Colonic mucosa (tissue), 4 donors: Measurements from ENCODE around the gene TTLL4. TPM values are rescaled to one million over a fixed set of nuclear protein-coding genes. Genes with fewer than 3 reads are reported as not detected.
"Not testable (repeated sequence)": the region's sequence is repeated elsewhere in the genome, so short reads cannot be mapped to it uniquely, and the experiment has no call there.

Source experiments
- DNase-seq: peaks from one replicate; pipeline ENCODE4 v3.0.0-alpha.2; 2020
- H3K27ac ChIP-seq: fragments of 200-600 bp; one replicate; pipeline ENCODE4 v1.8.0; 2021
- H3K27me3 ChIP-seq: fragments of 200-600 bp; one replicate; pipeline ENCODE4 v1.8.0; 2021
- H3K36me3 ChIP-seq: fragments of 200-600 bp; one replicate; pipeline ENCODE4 v1.8.0; 2021
- H3K4me1 ChIP-seq: fragments of 200-600 bp; one replicate; pipeline ENCODE4 v1.8.0; 2021; ENCODE audit warnings: mild to moderate bottlenecking
- H3K4me3 ChIP-seq: fragments of 200-600 bp; one replicate; pipeline ENCODE4 v1.8.0; 2021
- H3K9ac ChIP-seq, 2 donors: one replicate each; pipeline ENCODE4 v1.7.0; 2013; ENCODE audit warnings: control low read depth in 2 of 2, low read depth in 2 of 2, low read length in 2 of 2
- H3K9me3 ChIP-seq: fragments of 200-600 bp; one replicate; pipeline ENCODE4 v1.8.0; 2021
- intact Hi-C: fragments of 100-400 bp; cut with DNase I; formaldehyde crosslinking; loops from one replicate; pipeline ENCODE4 v1.14.1; 2022
- total RNA-seq, 2 donors: library from RNA; stranded (reverse); fragmentation: NEBNext Ultra II Directional in 1 of 2; extraction: Animal tissue kit (Norgen Biotek cat#: 25700) in 1 of 2; gene quantifications; one replicate each; pipeline ENCODE4 v1.2.1, GENCODE V29; 2021
- TF ChIP-seq, protein P1 (sequence below): fragments of 200-600 bp; IDR thresholded peaks from one replicate; pipeline ENCODE4 v1.8.0; 2022; ENCODE audit warnings: antibody characterized with exemption, mild to moderate bottlenecking
- donor health status: healthy.
- donor health status: DM: no; HTN: no; CAD: no.
- donor health status: DM: no; HTN: no; CAD: no.

Gene TTLL4
- total RNA-seq, 2 donors from 2014 or later = 27.5 to 36.7 TPM

- H3K9me3 ChIP-seq, H3K4me1 ChIP-seq, H3K4me3 ChIP-seq, H3K27me3 ChIP-seq, intact Hi-C loops, H3K9ac ChIP-seq, H3K27ac ChIP-seq, H3K36me3 ChIP-seq: not testable (repeated sequence)
- peak; percentile 54 for DNase-seq
- TF ChIP-seq, protein P1, sequence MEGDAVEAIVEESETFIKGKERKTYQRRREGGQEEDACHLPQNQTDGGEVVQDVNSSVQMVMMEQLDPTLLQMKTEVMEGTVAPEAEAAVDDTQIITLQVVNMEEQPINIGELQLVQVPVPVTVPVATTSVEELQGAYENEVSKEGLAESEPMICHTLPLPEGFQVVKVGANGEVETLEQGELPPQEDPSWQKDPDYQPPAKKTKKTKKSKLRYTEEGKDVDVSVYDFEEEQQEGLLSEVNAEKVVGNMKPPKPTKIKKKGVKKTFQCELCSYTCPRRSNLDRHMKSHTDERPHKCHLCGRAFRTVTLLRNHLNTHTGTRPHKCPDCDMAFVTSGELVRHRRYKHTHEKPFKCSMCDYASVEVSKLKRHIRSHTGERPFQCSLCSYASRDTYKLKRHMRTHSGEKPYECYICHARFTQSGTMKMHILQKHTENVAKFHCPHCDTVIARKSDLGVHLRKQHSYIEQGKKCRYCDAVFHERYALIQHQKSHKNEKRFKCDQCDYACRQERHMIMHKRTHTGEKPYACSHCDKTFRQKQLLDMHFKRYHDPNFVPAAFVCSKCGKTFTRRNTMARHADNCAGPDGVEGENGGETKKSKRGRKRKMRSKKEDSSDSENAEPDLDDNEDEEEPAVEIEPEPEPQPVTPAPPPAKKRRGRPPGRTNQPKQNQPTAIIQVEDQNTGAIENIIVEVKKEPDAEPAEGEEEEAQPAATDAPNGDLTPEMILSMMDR = peak; percentile 78
Measured at GRCh38 chr2:218687400-218688060, 23.1 kb upstream of the TTLL4 start.

DNA sequence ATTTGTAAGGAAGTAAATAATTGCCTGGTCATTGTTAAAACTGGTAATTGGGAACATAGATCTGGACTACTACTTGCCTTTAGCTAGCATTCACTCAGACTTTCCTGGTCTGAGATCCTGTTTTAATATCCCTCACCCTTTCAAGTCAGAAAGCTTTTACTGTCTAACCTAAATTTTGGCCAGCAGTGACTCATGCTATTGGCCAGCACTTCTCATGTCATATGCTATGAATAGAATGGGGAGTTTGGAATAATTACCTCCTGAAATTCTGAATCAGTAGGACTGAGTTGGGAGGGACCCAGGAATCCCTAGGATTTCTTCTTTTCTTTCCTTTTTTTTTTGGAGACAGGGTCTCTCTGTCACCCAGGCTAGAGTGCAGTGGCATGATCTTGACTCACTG lies 19.4 kb upstream of the TTLL4 start:
- no peak for DNase-seq
- H3K36me3 ChIP-seq = no peaks in the 10 kb centered on the region
- intact Hi-C loops = no loop called here
- H3K4me3 ChIP-seq = no peak overlapping the region
- H3K27me3 ChIP-seq = no peaks in the 10 kb centered on the region
- H3K4me1 ChIP-seq = no peaks in the 10 kb centered on the region
- no peaks in the 10 kb centered on the region for H3K9me3 ChIP-seq
- TF ChIP-seq, protein P1 = no peak
- no peak overlapping the region for H3K9ac ChIP-seq
- no peak overlapping the region for H3K27ac ChIP-seq

DNA sequence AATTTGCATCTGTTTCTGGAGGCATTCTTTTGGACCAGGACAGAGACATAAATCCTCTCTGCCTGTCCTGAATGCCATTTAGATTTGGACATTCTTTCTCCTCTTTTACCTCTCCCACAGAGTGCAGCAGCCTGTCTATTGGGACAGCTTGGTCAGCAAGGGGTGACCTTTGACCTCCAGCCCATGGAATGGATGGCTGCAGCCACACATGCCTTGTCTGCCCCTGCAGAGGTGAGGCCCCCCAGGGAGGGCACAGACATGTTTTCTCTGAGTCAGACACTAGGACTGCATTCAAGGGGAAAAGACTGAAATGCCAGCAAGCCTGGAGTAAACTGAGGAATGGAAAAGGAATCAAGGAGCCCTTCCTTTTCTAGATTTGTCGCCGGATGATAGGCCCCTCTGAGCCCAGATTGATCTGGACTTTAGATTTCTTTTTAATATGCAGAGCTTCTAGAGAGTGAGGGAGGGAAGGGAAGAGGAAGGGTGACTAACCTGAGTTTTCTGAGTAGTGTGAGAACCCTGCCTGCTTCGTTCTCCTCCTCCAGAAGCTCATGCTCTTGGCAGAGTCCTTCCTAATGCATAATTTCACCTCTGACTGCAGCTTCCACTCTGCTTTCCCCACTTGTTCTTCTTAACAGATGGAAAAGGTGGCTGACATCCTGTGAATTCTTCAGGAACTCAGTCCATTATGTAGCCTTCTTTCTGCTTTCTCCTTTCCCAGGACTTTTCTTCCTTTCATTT lies 16.1 kb upstream of the TTLL4 start:
- no peaks in the 10 kb centered on the region for H3K27me3 ChIP-seq
- no peak overlapping the region for H3K9ac ChIP-seq
- no peak overlapping the region for H3K4me3 ChIP-seq
- TF ChIP-seq, protein P1 = no peak
- no peaks in the 10 kb centered on the region for H3K36me3 ChIP-seq
- H3K4me1 ChIP-seq = no peaks in the 10 kb centered on the region
- H3K27ac ChIP-seq = no peak overlapping the region
- intact Hi-C loops = no loop called here
- no peaks in the 10 kb centered on the region for H3K9me3 ChIP-seq
- no peak for DNase-seq

DNA sequence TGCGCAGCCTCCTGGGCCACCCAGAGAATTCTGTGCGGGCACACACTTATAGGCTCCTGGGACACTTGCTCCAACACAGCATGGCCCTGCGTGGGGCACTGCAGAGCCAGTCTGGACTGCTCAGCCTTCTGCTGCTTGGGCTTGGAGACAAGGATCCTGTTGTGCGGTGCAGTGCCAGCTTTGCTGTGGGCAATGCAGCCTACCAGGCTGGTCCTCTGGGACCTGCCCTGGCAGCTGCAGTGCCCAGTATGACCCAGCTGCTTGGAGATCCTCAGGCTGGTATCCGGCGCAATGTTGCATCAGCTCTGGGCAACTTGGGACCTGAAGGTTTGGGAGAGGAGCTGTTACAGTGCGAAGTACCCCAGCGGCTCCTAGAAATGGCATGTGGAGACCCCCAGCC lies 11.8 kb upstream of the TTLL4 start:
- no peaks in the 10 kb centered on the region for H3K36me3 ChIP-seq

GRCh38 chr2:218701806-218702205 lies 8.8 kb upstream of the TTLL4 start:
- Histone ChIP-seq H3K27ac (no peak overlapping the region), H3K36me3 (no peaks in the 10 kb centered on the region), H3K27me3 (no peaks in the 10 kb centered on the region), H3K9me3 (no peaks in the 10 kb centered on the region), H3K9ac (no peak overlapping the region), H3K4me1 (no peaks in the 10 kb centered on the region), H3K4me3 (no peak overlapping the region)
- intact Hi-C loops = no loop called here
- DNase-seq = no peak
- TF ChIP-seq, protein P1 = no peak

More for the DNA sequence above, 11.8 kb upstream of the TTLL4 start:
- intact Hi-C loops = no loop called here
- H3K27me3 ChIP-seq = no peaks in the 10 kb centered on the region
- no peaks in the 10 kb centered on the region for H3K9me3 ChIP-seq
- TF ChIP-seq, protein P1 = no peak
- H3K9ac ChIP-seq = no peak overlapping the region
- DNase-seq = no peak
- H3K4me3 ChIP-seq = no peak overlapping the region
- no peaks in the 10 kb centered on the region for H3K4me1 ChIP-seq
- H3K27ac ChIP-seq = no peak overlapping the region
